K562 (cell line): ENCODE results near the gene ADNP. TPM values are rescaled to one million over a fixed set of nuclear protein-coding genes. Genes with fewer than 3 reads are reported as not detected.

Experiments used
- BHLHE40 ChIP-seq: IDR thresholded peaks from 2 replicates; pipeline ENCODE4 v1.6.1; 2011; ENCODE audit warnings: low read length, improper control_type of control experiment
- CEBPB ChIP-seq: fragments of 450-650 bp; IDR thresholded peaks from 2 replicates; pipeline ENCODE4 v1.6.1; 2016; ENCODE audit warnings: missing genetic modification characterization, missing compliant biosample characterization
- CHD1 ChIP-seq: fragments of 200-600 bp; sonication (generic); IDR thresholded peaks from one replicate; pipeline ENCODE4 v1.6.1; 2012; ENCODE audit warnings: mild to moderate bottlenecking, moderate library complexity, low read length, inconsistent platforms
- CXXC5 ChIP-seq: fragments of 250-450 bp; sonication (Bioruptor Pico); IDR thresholded peaks from 2 replicates; pipeline ENCODE4 v1.8.0; 2022; ENCODE audit warnings: inconsistent platforms, mild to moderate bottlenecking, moderate library complexity
- DDX20 ChIP-seq: fragments of 450-650 bp; IDR thresholded peaks from 2 replicates; pipeline ENCODE4 v1.6.1; 2016; ENCODE audit warnings: missing genetic modification characterization, low read depth, mild to moderate bottlenecking, missing compliant biosample characterization, moderate library complexity
- EGR1 ChIP-seq: fragments of 450-650 bp; conservative IDR thresholded peaks from 2 replicates; pipeline ENCODE4 v1.6.1; 2017; ENCODE audit warnings: mild to moderate bottlenecking
- EP400 ChIP-seq: fragments of 450-650 bp; IDR thresholded peaks from 2 replicates; pipeline ENCODE4 v1.6.1; 2017; ENCODE audit warnings: antibody characterized with exemption, mild to moderate bottlenecking, moderate library complexity
- EWSR1 ChIP-seq: fragments of 450-650 bp; IDR thresholded peaks from 2 replicates; pipeline ENCODE4 v1.6.1; 2018; ENCODE audit warnings: borderline replicate concordance, mild to moderate bottlenecking, low read depth, moderate library complexity; ENCODE audit not compliant: partially characterized antibody
- FOS ChIP-seq: IDR thresholded peaks from 3 replicates; pipeline ENCODE4 v1.6.1; 2011; ENCODE audit not compliant: insufficient read length; ENCODE audit errors: extremely low read depth
- HMBOX1 ChIP-seq: sonication (generic); IDR thresholded peaks from 2 replicates; pipeline ENCODE4 v1.6.1; 2016
- IRF1 ChIP-seq: sonication (generic); formaldehyde crosslinking; IDR thresholded peaks from 2 replicates; pipeline ENCODE4 v1.8.0; 2022; ENCODE audit warnings: missing genetic modification reagents, mild to moderate bottlenecking, borderline replicate concordance
- NFYB ChIP-seq: IDR thresholded peaks from 2 replicates; pipeline ENCODE4 v1.6.1; 2011; ENCODE audit warnings: mild to moderate bottlenecking, moderate library complexity; ENCODE audit not compliant: insufficient read length; ENCODE audit errors: extremely low read depth
- RBFOX2 ChIP-seq: fragments of 200-400 bp; formaldehyde crosslinking; IDR thresholded peaks from 2 replicates; pipeline ENCODE4 v1.6.1; 2017; ENCODE audit warnings: low read depth, mild to moderate bottlenecking, low read length, moderate library complexity
- SREBF1 ChIP-seq: fragments of 150-350 bp; IDR thresholded peaks from 2 replicates; pipeline ENCODE4 v1.6.1; 2014; ENCODE audit warnings: antibody characterized with exemption, low read depth, low read length, borderline replicate concordance
- SRSF1 ChIP-seq: fragments of 200-400 bp; formaldehyde crosslinking; IDR thresholded peaks from 2 replicates; pipeline ENCODE4 v1.6.1; 2017; ENCODE audit warnings: mild to moderate bottlenecking, low read depth, low read length, moderate library complexity
- TCF15 ChIP-seq: fragments of 250-450 bp; sonication (Bioruptor Pico); IDR thresholded peaks from 2 replicates; pipeline ENCODE4 v1.8.0; 2022; ENCODE audit warnings: moderate library complexity, mild to moderate bottlenecking, inconsistent platforms
- TRIM28 ChIP-seq: fragments of 450-650 bp; IDR thresholded peaks from 2 replicates; pipeline ENCODE4 v1.6.1; 2017
- UBTF ChIP-seq, 2 experiments: IDR thresholded peaks; 2 replicates each; pipeline ENCODE4 v1.6.1; 2012; ENCODE audit warnings: improper control_type of control experiment in 2 of 2, low read depth in 2 of 2, low read length in 2 of 2, borderline replicate concordance in 1 of 2
- USF2 ChIP-seq: sonication (generic); formaldehyde crosslinking; IDR thresholded peaks from 2 replicates; pipeline ENCODE4 v1.5.0; 2020; ENCODE audit warnings: missing genetic modification reagents
- ZBTB17 ChIP-seq: fragments of 450-650 bp; formaldehyde crosslinking; IDR thresholded peaks from 2 replicates; pipeline ENCODE4 v1.4.0; 2020; ENCODE audit warnings: mild to moderate bottlenecking
- ZNF384 ChIP-seq: IDR thresholded peaks from 2 replicates; pipeline ENCODE4 v1.6.1; 2012; ENCODE audit warnings: low read depth, low read length, improper control_type of control experiment
- ZNF511 ChIP-seq: sonication (generic); formaldehyde crosslinking; IDR thresholded peaks from 2 replicates; pipeline ENCODE4 v1.8.0; 2022; ENCODE audit warnings: mild to moderate bottlenecking, missing genetic modification reagents
- polyA plus RNA-seq, 8 experiments: library from polyadenylated mRNA; depleted of rRNA in 4 of 8; stranded (reverse) in 5 of 8; unstranded in 3 of 8; fragments of >200 nt; fragmentation: Nextera tagmentation in 2 of 8; fragmentation: Illumina TruSeq in 1 of 8; extraction: Ambion mirVana in 2 of 8; extraction: Trizol in 1 of 8; gene quantifications; 2 replicates each; pipeline versions ENCODE4 v1.2.1 to v1.2.3, GENCODE V29; 2011 to 2014; ENCODE audit warnings: inconsistent platforms in 1 of 8, missing spikeins in 1 of 8
- total RNA-seq, 7 experiments: library from RNA; depleted of rRNA in 6 of 7; stranded (reverse); fragments of >200 nt in 6 of 7; fragmentation: Illumina TruSeq in 2 of 7; extraction: Trizol in 2 of 7; gene quantifications; 2 replicates each; pipeline versions ENCODE4 v1.2.1 to v1.2.3, GENCODE V29; 2011 to 2021; ENCODE audit warnings: low replicate concordance in 1 of 7

ADNP gene
- total and polyA plus RNA-seq, 9 of the 15 experiments (the other 6 are each of a cell fraction or from before 2014, with no cell fraction given): 17.8 to 59.9 (median 25.3) TPM

- TF ChIP-seq TRIM28 (0 out of 2 replicates have a peak, but pooled peaks have one; percentile 28), RBFOX2 (peak; percentile 95), EP400 (peak; percentile 99), IRF1 (0 out of 2 replicates have a peak, but pooled peaks have one; percentile 86), ZNF384 (peak; percentile 50; the same call in 1 of the 2 replicates), TCF15 (0 out of 2 replicates have a peak, but pooled peaks have one; percentile 80), EGR1 (peak; percentile 92), SRSF1 (no peak), CEBPB (tag) (no peak), ZBTB17 (peak; percentile 84), BHLHE40 (peak; percentile 81), FOS (no peak), UBTF (IDR thresholded peaks at IDR 0.05; ENCODE audit: borderline replicate concordance in 1 of 2, low read depth in 2 of 2, low read length in 2 of 2) (peak; percentile 67 to 83; a peak in 1 of 4 replicates), USF2 (CRISPR knock-in tag) (peak; percentile 90), DDX20 (tag) (no peak), EWSR1 (no peak), SREBF1 (no peak; the same call in 1 of the 2 replicates), NFYB (no peak), CHD1 (peak; percentile 30), CXXC5 (CRISPR knock-in tag) (peak; percentile 98), ZNF511 (CRISPR knock-in tag) (peak; percentile 91; the same call in 1 of the 2 replicates), HMBOX1 (no peak)
These were observed at the start of gene ADNP (continued) for GRCh38 chr20:50931306-50932015.
